Activated CD8-positive, alpha-beta T cell treated with anti-CD3 and anti-CD28 coated beads for 36 hours (primary cell): ENCODE data around the gene CDKAL1. TPM values are rescaled to one million over a fixed set of nuclear protein-coding genes. Genes with fewer than 3 reads are reported as not detected.

Source experiments
- ATAC-seq: fragments of 200-7000 bp; cut with Tn5 transposase; one replicate; pipeline ENCODE4 v1.10.0; 2021; ENCODE audit warnings: mild to moderate bottlenecking, moderate library complexity
- CTCF ChIA-PET: fragments of 350-600 bp; sonication (Branson Sonifier 250); formaldehyde crosslinking; loops from one replicate; lab custom pipeline; 2021; ENCODE audit warnings: antibody characterized with exemption; lab: Charles Lee
- POLR2A ChIA-PET: fragments of 350-600 bp; sonication (Branson Sonifier 250); formaldehyde crosslinking; loops from one replicate; lab custom pipeline; 2021; ENCODE audit warnings: antibody characterized with exemption; lab: Charles Lee
- DNase-seq: peaks from one replicate; pipeline ENCODE4 v3.0.0-alpha.2; 2020
- H3K27ac Mint-ChIP-seq: one replicate; pipeline ENCODE4 v1.8.0; 2021; ENCODE audit warnings: mild to moderate bottlenecking, mixed read lengths
- H3K27me3 Mint-ChIP-seq: one replicate; pipeline ENCODE4 v1.8.0; 2021; ENCODE audit warnings: mixed read lengths
- H3K36me3 Mint-ChIP-seq: one replicate; pipeline ENCODE4 v1.8.0; 2021; ENCODE audit warnings: low read depth, mixed read lengths
- H3K4me1 Mint-ChIP-seq: one replicate; pipeline ENCODE4 v1.8.0; 2021; ENCODE audit warnings: low read depth, mixed read lengths
- H3K4me3 Mint-ChIP-seq: one replicate; pipeline ENCODE4 v1.8.0; 2021; ENCODE audit warnings: mild to moderate bottlenecking, moderate library complexity, mixed read lengths
- H3K9me3 Mint-ChIP-seq: one replicate; pipeline ENCODE4 v1.8.0; 2021; ENCODE audit warnings: mixed read lengths
- CTCF ChIP-seq: fragments of 200-600 bp; IDR thresholded peaks from one replicate; pipeline ENCODE4 v1.8.0; 2022; ENCODE audit warnings: antibody characterized with exemption, mild to moderate bottlenecking
- intact Hi-C: fragments of 100-400 bp; cut with micrococcal nuclease; formaldehyde crosslinking; loops from one replicate; pipeline ENCODE4 v1.10.0; 2022
- total RNA-seq, 2 experiments: library from RNA; stranded (reverse); gene quantifications; one replicate each; pipeline ENCODE4 v1.2.3, GENCODE V29; 2021

Gene CDKAL1
- 10 to 100 TPM; 21.6 to 23.6 TPM for total RNA-seq

GRCh38 chr6:20534295-20535262 lies at the start of gene CDKAL1:
CDKAL1 (plus strand) TSS chr6:20534457; CDS start chr6:20546351, 11,894 bp downstream.
- peak; percentile 96 for DNase-seq
- intact Hi-C loops = no loop called here
- H3K36me3 Mint-ChIP-seq = peaks cover 14% of the 10 kb centered on the region
- TF ChIP-seq CTCF = no peak
- H3K27ac Mint-ChIP-seq = peak within 1 kb of the TSS; percentile 98
- ChIA-PET CTCF (interaction anchor here (0.5 to 3.6 kb wide), 3 partner anchors 10 to 130 kb away, joined by 3 to 22 read pairs (median 3); no protein-coding TSS in a partner anchor), POLR2A (interaction anchor here (0.5 to 3.1 kb wide), 8 partner anchors 9 to 349 kb away, joined by 3 to 11 read pairs (median 4); no protein-coding TSS in a partner anchor)
- ATAC-seq = peak; percentile 95
- H3K4me1 Mint-ChIP-seq = peaks cover 37% of the 10 kb centered on the region
- peaks cover 1% of the 10 kb centered on the region for H3K27me3 Mint-ChIP-seq
- peak within 1 kb of the TSS; percentile 97 for H3K4me3 Mint-ChIP-seq
- no peaks in the 10 kb centered on the region for H3K9me3 Mint-ChIP-seq

- H3K4me1 Mint-ChIP-seq = peaks cover 2% of the 10 kb centered on the region
- ATAC-seq (no peak), DNase-seq (no peak)
- H3K36me3 Mint-ChIP-seq = peaks cover 54% of the 10 kb centered on the region
- intact Hi-C loops = no loop called here
- no peaks in the 10 kb centered on the region for H3K9me3 Mint-ChIP-seq
- no peak overlapping the region for H3K4me3 Mint-ChIP-seq
- H3K27me3 Mint-ChIP-seq = no peaks in the 10 kb centered on the region
- ChIA-PET POLR2A (no interaction called here), CTCF (no interaction called here)
- no peak for TF ChIP-seq CTCF
- no peak overlapping the region for H3K27ac Mint-ChIP-seq
Measured at GRCh38 chr6:20486641-20487040, 47.6 kb upstream of the CDKAL1 start.

- Mint-ChIP-seq H3K36me3 (peaks cover 50% of the 10 kb centered on the region), H3K4me3 (no peak overlapping the region), H3K9me3 (no peaks in the 10 kb centered on the region), H3K27ac (no peak overlapping the region), H3K4me1 (peaks cover 2% of the 10 kb centered on the region), H3K27me3 (no peaks in the 10 kb centered on the region)
- ATAC-seq (no peak), DNase-seq (no peak)
- ChIA-PET POLR2A (no interaction called here), CTCF (no interaction called here)
- intact Hi-C loops = no loop called here
- no peak for TF ChIP-seq CTCF
Measured at GRCh38 chr6:20487669-20488375, 46.4 kb upstream of the CDKAL1 start.

GRCh38 chr6:20490591-20490990 lies 43.7 kb upstream of the CDKAL1 start:
- Mint-ChIP-seq H3K36me3 (peaks cover 43% of the 10 kb centered on the region), H3K27ac (no peak overlapping the region), H3K4me1 (peaks cover 2% of the 10 kb centered on the region), H3K9me3 (no peaks in the 10 kb centered on the region), H3K27me3 (no peaks in the 10 kb centered on the region), H3K4me3 (no peak overlapping the region)
- CTCF ChIA-PET = interaction anchor here (0.6 kb wide), 1 partner anchor 86 kb away, joined by 3 read pairs; no protein-coding TSS in a partner anchor
- intact Hi-C loops = no loop called here
- ATAC-seq (no peak), DNase-seq (no peak)
- POLR2A ChIA-PET = no interaction called here
- TF ChIP-seq CTCF = no peak
